HTERT RPE-1 (cell line): ENCODE results near the gene OR8G5.
"Not testable (repeated sequence)": the region's sequence is repeated elsewhere in the genome, so short reads cannot be mapped to it uniquely, and the experiment has no call there.

Experiments
- in situ Hi-C: fragments of 300-500 bp; cut with MboI; formaldehyde crosslinking; loops from 4 replicates; pipeline ENCODE4 v1.14.3; 2020; ENCODE audit warnings: low sequenced_read_pairs

Gene OR8G5

GRCh38 chr11:124256076-124256475 lies at the start of gene OR8G5:
Gene OR8G5, plus strand, starts transcription at chr11:124256376. Its CDS starts 8,556 bp downstream, at chr11:124264932.
- in situ Hi-C loops = no loop called here

GRCh38 chr11:124207102-124207792 lies 48.9 kb upstream of the OR8G5 start:
- in situ Hi-C loops = no loop called here

GRCh38 chr11:124209824-124210357 lies 46.3 kb upstream of the OR8G5 start:
- in situ Hi-C loops = no loop called here

- in situ Hi-C loops = no loop called here
Measured at GRCh38 chr11:124210421-124210820, 45.8 kb upstream of the OR8G5 start.

GRCh38 chr11:124211321-124211720 lies 44.9 kb upstream of the OR8G5 start:
- in situ Hi-C loops = no loop called here

- in situ Hi-C loops = no loop called here
Measured at GRCh38 chr11:124214027-124214426, 42.1 kb upstream of the OR8G5 start.

GRCh38 chr11:124219126-124219525 lies 37.0 kb upstream of the OR8G5 start:
- in situ Hi-C loops = no loop called here

- in situ Hi-C loops = no loop called here
Measured at GRCh38 chr11:124222407-124222806, 33.8 kb upstream of the OR8G5 start.

GRCh38 chr11:124224618-124225423 lies 31.4 kb upstream of the OR8G5 start:
- in situ Hi-C loops = not testable (repeated sequence)

- in situ Hi-C loops = no loop called here
Measured at GRCh38 chr11:124225471-124225870, 30.7 kb upstream of the OR8G5 start.

GRCh38 chr11:124233376-124233775 lies 22.8 kb upstream of the OR8G5 start:
- in situ Hi-C loops = no loop called here

GRCh38 chr11:124238512-124238911 lies 17.7 kb upstream of the OR8G5 start:
- in situ Hi-C loops = no loop called here

GRCh38 chr11:124240621-124241397 lies 15.4 kb upstream of the OR8G5 start, which contains the start of gene OR8G1:
Gene OR8G1, plus strand, starts transcription at chr11:124241095. Its CDS starts 8,581 bp downstream, at chr11:124249676.
- in situ Hi-C loops = no loop called here

- in situ Hi-C loops = not testable (repeated sequence)
Measured at GRCh38 chr11:124249869-124250268, 6.3 kb upstream of the OR8G5 start.

GRCh38 chr11:124265041-124265440 lies 8.9 kb downstream of the OR8G5 start:
- in situ Hi-C loops = not testable (repeated sequence)

- in situ Hi-C loops = not testable (repeated sequence)
Measured at GRCh38 chr11:124270886-124271285, 14.7 kb downstream of the OR8G5 start.

GRCh38 chr11:124274000-124274399 lies 17.8 kb downstream of the OR8G5 start:
- in situ Hi-C loops = no loop called here

- in situ Hi-C loops = no loop called here
Measured at GRCh38 chr11:124276081-124276480, 19.9 kb downstream of the OR8G5 start.

- in situ Hi-C loops = no loop called here
Measured at GRCh38 chr11:124277207-124277606, 21.0 kb downstream of the OR8G5 start.

- in situ Hi-C loops = no loop called here
Measured at GRCh38 chr11:124277804-124278203, 21.6 kb downstream of the OR8G5 start.

GRCh38 chr11:124278261-124278660 lies 22.1 kb downstream of the OR8G5 start:
- in situ Hi-C loops = no loop called here
